HepG2 (cell line): ENCODE measurements around the gene ACTRT2. TPM values are rescaled to one million over a fixed set of nuclear protein-coding genes. Genes with fewer than 3 reads are reported as not detected.

Source experiments
- ATAC-seq: fragments of 200-7000 bp; cut with Tn5 transposase; 3 replicates; pipeline ENCODE4 v1.9.1; 2020; ENCODE audit warnings: mild to moderate bottlenecking, moderate library complexity
- BruUV-seq: library from RNA; stranded (reverse); fragments of 400-500 nt; replicated peaks from 2 replicates; lab custom pipeline; 2021; lab: Mats Ljungman, UMichigan
- CTCF ChIA-PET: fragments of 300-600 bp; formaldehyde crosslinking; extraction: SDS; loops from one replicate; lab custom pipeline; 2021; ENCODE audit warnings: low total read pairs, inconsistent platforms, low intra/inter-chr PET ratio; lab: Yijun Ruan, JAX
- POLR2A ChIA-PET: fragments of 350-600 bp; sonication (Branson Sonifier 250); formaldehyde crosslinking; loops from one replicate; lab custom pipeline; 2020; ENCODE audit warnings: antibody characterized with exemption, inconsistent platforms; lab: Yijun Ruan, JAX
- DNase-seq: peaks from one replicate; pipeline ENCODE4 v3.0.0-alpha.2; 2015; ENCODE audit warnings: low spot score
- FAIRE-seq: peaks from 3 replicates; lab custom pipeline; 2011; peaks lifted over from hg19 to GRCh38; lab: Jason Lieb, UNC
- H2AFZ ChIP-seq: one replicate; pipeline ENCODE4 v1.6.1; 2011; ENCODE audit warnings: low read length, inconsistent platforms
- H3K27ac ChIP-seq: fragments of 300-600 bp; 3 replicates; pipeline ENCODE4 v1.8.0; 2011; ENCODE audit warnings: mixed run types, mild to moderate bottlenecking, mixed read lengths, low read length, inconsistent platforms; ENCODE audit not compliant: insufficient read depth; ENCODE audit errors: extremely low read length
- H3K27me3 ChIP-seq, 2 experiments: fragments of 200-600 bp in 1 of 2; 2 replicates in 1 of 2; 3 replicates in 1 of 2; pipeline versions ENCODE4 v1.6.0 to v1.8.0; 2011; ENCODE audit warnings: low read length in 2 of 2, mild to moderate bottlenecking in 2 of 2, moderate library complexity in 2 of 2, inconsistent platforms in 1 of 2; ENCODE audit not compliant: insufficient read depth in 2 of 2, control insufficient read depth in 1 of 2
- H3K36me3 ChIP-seq, 2 experiments: fragments of 200-600 bp in 1 of 2; replicated peaks in 1 of 2; 2 replicates in 1 of 2; 3 replicates in 1 of 2; pipeline versions ENCODE4 v1.5.1 to v1.8.0; 2011; ENCODE audit warnings: low read length in 2 of 2, inconsistent platforms in 1 of 2; ENCODE audit not compliant: insufficient read depth in 2 of 2, control insufficient read depth in 1 of 2
- H3K4me1 ChIP-seq: 2 replicates; pipeline ENCODE4 v1.5.1; 2012; ENCODE audit warnings: low read length, inconsistent platforms; ENCODE audit not compliant: insufficient read depth
- H3K4me2 ChIP-seq: 2 replicates; pipeline ENCODE4 v1.6.0; 2011; ENCODE audit warnings: low read depth, low read length, inconsistent platforms
- H3K4me3 ChIP-seq, 3 experiments: fragments of 200-600 bp in 1 of 3; sonication (generic), shearing (Covaris generic) in 1 of 3; replicated peaks in 1 of 3; 2 replicates each; pipeline ENCODE4 v1.5.1; 2011 to 2016; ENCODE audit warnings: low read length in 3 of 3, inconsistent platforms in 2 of 3, low read depth in 2 of 3, mild to moderate bottlenecking in 2 of 3, control low read depth in 1 of 3, mixed read lengths in 1 of 3; ENCODE audit not compliant: insufficient read depth in 1 of 3
- H3K79me2 ChIP-seq: one replicate; pipeline ENCODE4 v1.6.1; 2011; ENCODE audit warnings: low read length, inconsistent platforms; ENCODE audit not compliant: insufficient read depth
- H3K9ac ChIP-seq: 2 replicates; pipeline ENCODE4 v1.6.0; 2011; ENCODE audit warnings: mild to moderate bottlenecking, low read depth, low read length, inconsistent platforms; ENCODE audit not compliant: insufficient read depth
- H3K9me3 ChIP-seq: 2 replicates; pipeline ENCODE4 v1.5.1; 2012; ENCODE audit warnings: mild to moderate bottlenecking, low read length
- H4K20me1 ChIP-seq: 2 replicates; pipeline ENCODE4 v1.6.0; 2011; ENCODE audit warnings: inconsistent platforms, mild to moderate bottlenecking, low read length, moderate library complexity; ENCODE audit not compliant: insufficient read depth
- CHD2 ChIP-seq: IDR thresholded peaks from 2 replicates; pipeline ENCODE4 v1.6.1; 2011; ENCODE audit warnings: low read depth, low read length, improper control_type of control experiment
- CHD4 ChIP-seq: fragments of 200-600 bp; sonication (generic); IDR thresholded peaks from 2 replicates; pipeline ENCODE4 v1.7.0; 2017; ENCODE audit warnings: mild to moderate bottlenecking, low read length, borderline replicate concordance
- ETV5 ChIP-seq: IDR thresholded peaks from 2 replicates; pipeline ENCODE4 v1.6.1; 2018; ENCODE audit warnings: missing biosample characterization, missing genetic modification reagents, inconsistent platforms, borderline replicate concordance
- GMEB2 ChIP-seq: IDR thresholded peaks from 2 replicates; pipeline ENCODE4 v1.6.1; 2016; ENCODE audit warnings: missing biosample characterization, missing genetic modification reagents, low read depth
- MXI1 ChIP-seq: IDR thresholded peaks from 3 replicates; pipeline ENCODE4 v1.6.1; 2012; ENCODE audit warnings: low read depth, low read length, inconsistent platforms, borderline replicate concordance
- SCMH1 ChIP-seq: sonication (generic); formaldehyde crosslinking; IDR thresholded peaks from 2 replicates; pipeline ENCODE4 v1.9.0; 2021; ENCODE audit warnings: missing genetic modification reagents, mild to moderate bottlenecking, borderline replicate concordance
- SMAD3 ChIP-seq: sonication (generic); formaldehyde crosslinking; IDR thresholded peaks from 2 replicates; pipeline ENCODE4 v1.4.0; 2020; ENCODE audit warnings: missing genetic modification reagents
- TRIM22 ChIP-seq: fragments of 450-650 bp; IDR thresholded peaks from 2 replicates; pipeline ENCODE4 v1.6.1; 2017
- ZMAT3 ChIP-seq: sonication (generic); formaldehyde crosslinking; conservative IDR thresholded peaks from 2 replicates; pipeline ENCODE4 v1.7.0; 2021; ENCODE audit warnings: missing genetic modification reagents
- ZNF562 ChIP-seq: sonication (generic); formaldehyde crosslinking; IDR thresholded peaks from 2 replicates; pipeline ENCODE4 v1.8.0; 2022; ENCODE audit warnings: missing genetic modification reagents, borderline replicate concordance
- ZNF790 ChIP-seq: sonication (generic); formaldehyde crosslinking; IDR thresholded peaks from 2 replicates; pipeline ENCODE4 v1.8.0; 2022; ENCODE audit warnings: missing genetic modification reagents, mild to moderate bottlenecking, borderline replicate concordance
- WGBS: methylation state at CpG from one replicate; pipeline ENCODE4 v1.1.6; 2017; ENCODE audit warnings: low lambda C conversion rate; 5-methylcytosine and 5-hydroxymethylcytosine counted together
- in situ Hi-C: cut with HindIII; loops from 2 replicates; pipeline ENCODE4 v1.10.0; 2017; ENCODE audit warnings: low pct_unique_long_range_greater_than_20kb; ENCODE audit not compliant: extremely low pct_ligation_motif_present
- intact Hi-C: fragments of 100-400 bp; cut with micrococcal nuclease; formaldehyde crosslinking; loops from one replicate; pipeline ENCODE4 v1.10.0; 2022; ENCODE audit not compliant: unreplicated experiment
- polyA plus RNA-seq, 8 experiments: library from polyadenylated mRNA; depleted of rRNA in 3 of 8; stranded (reverse) in 7 of 8; unstranded in 1 of 8; fragments of >200 nt; fragmentation: Illumina TruSeq in 4 of 8; extraction: Trizol in 4 of 8; gene quantifications; 2 replicates each; pipeline versions ENCODE4 v1.2.1 to v1.2.3, GENCODE V29; 2011 to 2016; ENCODE audit warnings: low read depth in 4 of 8, missing spikeins in 1 of 8, mixed read lengths in 1 of 8; ENCODE audit not compliant: insufficient read depth in 1 of 8
- total RNA-seq, 5 experiments: library from RNA; depleted of rRNA; stranded (reverse); fragments of >200 nt; fragmentation: Illumina TruSeq; extraction: Trizol; gene quantifications; 2 replicates each; pipeline ENCODE4 v1.2.3, GENCODE V29; 2016; ENCODE audit warnings: low read depth in 1 of 5
- TF ChIP-seq, protein P1 (sequence below): sonication (generic); formaldehyde crosslinking; IDR thresholded peaks from 2 replicates; pipeline ENCODE4 v1.4.0; 2020; ENCODE audit warnings: mild to moderate bottlenecking, low read depth, missing genetic modification reagents
- TF ChIP-seq, protein P2 (sequence below): sonication (generic); formaldehyde crosslinking; IDR thresholded peaks from 2 replicates; pipeline ENCODE4 v1.8.0; 2022; ENCODE audit warnings: mild to moderate bottlenecking, missing genetic modification reagents

Gene ACTRT2
- total and polyA plus RNA-seq, 2 of the 13 experiments (the other 11 are each of a cell fraction or from before 2014, with no cell fraction given) = not detected

GRCh38 chr1:2998503-2999100 lies 22.7 kb upstream of the ACTRT2 start:
- 12% methylated on average over 7 of the region's 9 CpGs for WGBS
- Histone ChIP-seq H3K9ac (no peak overlapping the region), H2AFZ (no peak overlapping the region), H4K20me1 (no peaks in the 10 kb centered on the region), H3K27me3 (peaks cover 1 to 54% of the 10 kb centered on the region in 2 experiments; a peak in 3 of 5 replicates), H3K4me2 (no peak overlapping the region), H3K9me3 (peaks cover 8% of the 10 kb centered on the region; the same call in 1 of the 2 replicates), H3K4me3 (no peak overlapping the region), H3K36me3 (no peaks in the 10 kb centered on the region), H3K27ac (no peak overlapping the region), H3K79me2 (no peaks in the 10 kb centered on the region), H3K4me1 (no peaks in the 10 kb centered on the region)
- ChIA-PET CTCF (no interaction called here), POLR2A (no interaction called here)
- no peak for FAIRE-seq
- TF ChIP-seq CHD2 = 0 out of 2 replicates have a peak, but pooled peaks have one; percentile 56
- no peak for TF ChIP-seq ETV5 (CRISPR knock-in tag)
- no peak for ATAC-seq
- in situ Hi-C loops = no loop called here
- intact Hi-C loops = no loop called here
- no TSS peak for BruUV-seq
- no peak for DNase-seq

GRCh38 chr1:2999138-2999537 lies 22.1 kb upstream of the ACTRT2 start:
- Histone ChIP-seq H4K20me1 (no peaks in the 10 kb centered on the region), H3K9me3 (peaks cover 8% of the 10 kb centered on the region; the same call in 1 of the 2 replicates), H3K36me3 (no peaks in the 10 kb centered on the region), H3K27me3 (peaks cover 1 to 55% of the 10 kb centered on the region in 2 experiments; a peak in 3 of 5 replicates), H3K79me2 (no peaks in the 10 kb centered on the region), H3K27ac (no peak overlapping the region), H3K9ac (no peak overlapping the region), H3K4me3 (no peak overlapping the region), H3K4me1 (no peaks in the 10 kb centered on the region), H2AFZ (no peak overlapping the region), H3K4me2 (no peak overlapping the region)
- ChIA-PET POLR2A (no interaction called here), CTCF (no interaction called here)
- BruUV-seq = no TSS peak
- DNase-seq (no peak), FAIRE-seq (no peak), ATAC-seq (no peak)
- WGBS = 5% methylated on average over 2 of the region's 2 CpGs
- intact Hi-C loops (no loop called here), in situ Hi-C loops (no loop called here)
- no peak for TF ChIP-seq ZNF562
- TF ChIP-seq, protein P1, sequence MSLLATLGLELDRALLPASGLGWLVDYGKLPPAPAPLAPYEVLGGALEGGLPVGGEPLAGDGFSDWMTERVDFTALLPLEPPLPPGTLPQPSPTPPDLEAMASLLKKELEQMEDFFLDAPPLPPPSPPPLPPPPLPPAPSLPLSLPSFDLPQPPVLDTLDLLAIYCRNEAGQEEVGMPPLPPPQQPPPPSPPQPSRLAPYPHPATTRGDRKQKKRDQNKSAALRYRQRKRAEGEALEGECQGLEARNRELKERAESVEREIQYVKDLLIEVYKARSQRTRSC (CRISPR knock-in tag) = no peak
- no peak for TF ChIP-seq ZNF790 (CRISPR knock-in tag)
- no peak for TF ChIP-seq SCMH1 (CRISPR knock-in tag)
- TF ChIP-seq TRIM22 = no peak
- TF ChIP-seq ZMAT3 (CRISPR knock-in tag) = no peak
- no peak for TF ChIP-seq CHD4
- TF ChIP-seq, protein P2, sequence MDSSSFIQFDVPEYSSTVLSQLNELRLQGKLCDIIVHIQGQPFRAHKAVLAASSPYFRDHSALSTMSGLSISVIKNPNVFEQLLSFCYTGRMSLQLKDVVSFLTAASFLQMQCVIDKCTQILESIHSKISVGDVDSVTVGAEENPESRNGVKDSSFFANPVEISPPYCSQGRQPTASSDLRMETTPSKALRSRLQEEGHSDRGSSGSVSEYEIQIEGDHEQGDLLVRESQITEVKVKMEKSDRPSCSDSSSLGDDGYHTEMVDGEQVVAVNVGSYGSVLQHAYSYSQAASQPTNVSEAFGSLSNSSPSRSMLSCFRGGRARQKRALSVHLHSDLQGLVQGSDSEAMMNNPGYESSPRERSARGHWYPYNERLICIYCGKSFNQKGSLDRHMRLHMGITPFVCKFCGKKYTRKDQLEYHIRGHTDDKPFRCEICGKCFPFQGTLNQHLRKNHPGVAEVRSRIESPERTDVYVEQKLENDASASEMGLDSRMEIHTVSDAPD (CRISPR knock-in tag) = no peak
- no peak for TF ChIP-seq GMEB2 (CRISPR knock-in tag)
- no peak for TF ChIP-seq MXI1
- TF ChIP-seq SMAD3 = no peak
